ENCODE measurements around the gene TMEFF1. TPM values are rescaled to one million over a fixed set of nuclear protein-coding genes. Genes with fewer than 3 reads are reported as not detected.

TMEFF1 gene
- total and polyA plus RNA-seq, 2 experiments from 2014 or later, result 22.3 to 34.2 TPM

GRCh38 chr9:100466171-100466828 lies 6.6 kb upstream of the TMEFF1 start:
- H3K27me3 ChIP-seq, result no peaks in the 10 kb centered on the region
- H3K4me3 ChIP-seq, result no peak overlapping the region
- H3K36me3 ChIP-seq, result no peaks in the 10 kb centered on the region
- DNase-seq (ENCODE audit: low read depth in 1 of 2, low spot score in 1 of 2), result peak in 1 of 2 donors; percentile 25
- H3K27ac ChIP-seq, result no peak overlapping the region
- no peaks in the 10 kb centered on the region for H3K4me1 ChIP-seq (ENCODE audit: low read depth)
- TF ChIP-seq CTCF (IDR thresholded peaks at IDR 0.05; ENCODE audit: low read depth, low read length), result no peak
- H3K9me3 ChIP-seq (ENCODE audit: low read depth), result no peaks in the 10 kb centered on the region

GRCh38 chr9:100466829-100467221 lies 6.1 kb upstream of the TMEFF1 start:
- Histone ChIP-seq H3K27me3 (no peaks in the 10 kb centered on the region), H3K4me1 (ENCODE audit: low read depth) (no peaks in the 10 kb centered on the region), H3K27ac (no peak overlapping the region), H3K9me3 (ENCODE audit: low read depth) (no peaks in the 10 kb centered on the region), H3K36me3 (no peaks in the 10 kb centered on the region), H3K4me3 (no peak overlapping the region)
- no peak for DNase-seq (ENCODE audit: low read depth in 1 of 2, low spot score in 1 of 2)
- no peak for TF ChIP-seq CTCF (IDR thresholded peaks at IDR 0.05; ENCODE audit: low read depth, low read length)

GRCh38 chr9:100468041-100468440 lies 4.9 kb upstream of the TMEFF1 start:
- Histone ChIP-seq H3K27ac (no peak overlapping the region), H3K9me3 (ENCODE audit: low read depth) (no peaks in the 10 kb centered on the region), H3K36me3 (no peaks in the 10 kb centered on the region), H3K27me3 (no peaks in the 10 kb centered on the region), H3K4me1 (ENCODE audit: low read depth) (no peaks in the 10 kb centered on the region), H3K4me3 (no peak overlapping the region)
- no peak for TF ChIP-seq CTCF (IDR thresholded peaks at IDR 0.05; ENCODE audit: low read depth, low read length)
- no peak for DNase-seq (ENCODE audit: low read depth in 1 of 2, low spot score in 1 of 2)

- Histone ChIP-seq H3K4me3 (peak overlapping the region; percentile 91), H3K27ac (no peak overlapping the region), H3K4me1 (ENCODE audit: low read depth) (peaks cover 6% of the 10 kb centered on the region), H3K27me3 (no peaks in the 10 kb centered on the region), H3K9me3 (ENCODE audit: low read depth) (no peaks in the 10 kb centered on the region), H3K36me3 (no peaks in the 10 kb centered on the region)
- no peak for TF ChIP-seq CTCF (IDR thresholded peaks at IDR 0.05; ENCODE audit: low read depth, low read length)
- DNase-seq (ENCODE audit: low read depth in 1 of 2, low spot score in 1 of 2), result no peak
These were observed 681 bp upstream of the TMEFF1 start for GRCh38 chr9:100472268-100472667.

- TF ChIP-seq CTCF (IDR thresholded peaks at IDR 0.05; ENCODE audit: low read depth, low read length), result no peak
- Histone ChIP-seq H3K4me1 (ENCODE audit: low read depth) (peaks cover 6% of the 10 kb centered on the region), H3K27me3 (no peaks in the 10 kb centered on the region), H3K4me3 (peak overlapping the region; percentile 91), H3K27ac (no peak overlapping the region), H3K9me3 (ENCODE audit: low read depth) (no peaks in the 10 kb centered on the region), H3K36me3 (no peaks in the 10 kb centered on the region)
- DNase-seq (ENCODE audit: low read depth in 1 of 2, low spot score in 1 of 2), result peak; percentile 41 to 79
These were observed 530 bp downstream of the TMEFF1 start for GRCh38 chr9:100473276-100474081.

Measured in cardiac muscle cell (in vitro differentiated cells and primary cell).